Measurements from ENCODE around the gene DZIP1.

The DZIP1 gene

GRCh38 chr13:95659500-95659899 is 15.0 kb upstream of the DZIP1 start:
- DNase-seq (ENCODE audit: low spot score), result no peak
- no peak overlapping the region for H3K27ac ChIP-seq
- ChIA-PET CTCF (no interaction called here), POLR2A (ENCODE audit: low non-redundant PET) (no interaction called here)
- TF ChIP-seq CTCF (conservative IDR thresholded peaks at IDR 0.05; ENCODE audit: low read depth), result no peak

- ChIA-PET POLR2A (ENCODE audit: low non-redundant PET) (no interaction called here), CTCF (no interaction called here)
- no peak overlapping the region for H3K27ac ChIP-seq
Observed at GRCh38 chr13:95656386-95657015, 12.0 kb upstream of the DZIP1 start.

GRCh38 chr13:95652821-95653220 is 8.3 kb upstream of the DZIP1 start:
- TF ChIP-seq CTCF (conservative IDR thresholded peaks at IDR 0.05; ENCODE audit: low read depth), result no peak
- no peak for DNase-seq (ENCODE audit: low spot score)
- no peak overlapping the region for H3K27ac ChIP-seq
- CTCF ChIA-PET, result no interaction called here
- POLR2A ChIA-PET (ENCODE audit: low non-redundant PET), result no interaction called here

More at GRCh38 chr13:95656386-95657015, 12.0 kb upstream of the DZIP1 start:
- no peak for TF ChIP-seq CTCF (conservative IDR thresholded peaks at IDR 0.05; ENCODE audit: low read depth)
- no peak for DNase-seq (ENCODE audit: low spot score)

- H3K27ac ChIP-seq, result no peak overlapping the region
- POLR2A ChIA-PET (ENCODE audit: low non-redundant PET), result no interaction called here
- CTCF ChIA-PET, result no interaction called here
- no peak for DNase-seq (ENCODE audit: low spot score)
- no peak for TF ChIP-seq CTCF (conservative IDR thresholded peaks at IDR 0.05; ENCODE audit: low read depth)
Observed at GRCh38 chr13:95652244-95652764, 7.8 kb upstream of the DZIP1 start.

- no peak for DNase-seq (ENCODE audit: low spot score)
- TF ChIP-seq CTCF (conservative IDR thresholded peaks at IDR 0.05; ENCODE audit: low read depth), result no peak
- CTCF ChIA-PET, result no interaction called here
- POLR2A ChIA-PET (ENCODE audit: low non-redundant PET), result no interaction called here
- no peak overlapping the region for H3K27ac ChIP-seq
Observed at GRCh38 chr13:95650696-95651095, 6.2 kb upstream of the DZIP1 start.

- POLR2A ChIA-PET (ENCODE audit: low non-redundant PET), result no interaction called here
- TF ChIP-seq CTCF (conservative IDR thresholded peaks at IDR 0.05; ENCODE audit: low read depth), result no peak
- DNase-seq (ENCODE audit: low spot score), result no peak
- CTCF ChIA-PET, result interaction anchor here (0.8 to 1.1 kb wide), 2 partner anchors 187 to 1908 kb away, joined by 4 to 5 read pairs; no protein-coding TSS in a partner anchor
- H3K27ac ChIP-seq, result no peak overlapping the region
Observed at GRCh38 chr13:95647321-95647720, 2.8 kb upstream of the DZIP1 start.
